Esophagus squamous epithelium (tissue), 4 donors: ENCODE results near the gene TBC1D1.

Experiments
- POLR2A ChIP-seq, 4 donors: fragments of 450-650 bp; IDR thresholded peaks; one replicate each; pipeline ENCODE4 v1.6.1; 2017; ENCODE audit warnings: antibody characterized with exemption in 4 of 4, mild to moderate bottlenecking in 4 of 4, moderate library complexity in 3 of 4
- TF ChIP-seq, protein P1 (sequence below), 6 experiments: fragments of 450-650 bp in 4 of 6; fragments of 200-600 bp in 2 of 6; sonication (generic) in 2 of 6; IDR thresholded peaks; one replicate each; pipeline ENCODE4 v1.5.1; 2016 to 2019; ENCODE audit warnings: antibody characterized with exemption in 6 of 6, mild to moderate bottlenecking in 4 of 6, moderate library complexity in 4 of 6

DNA sequence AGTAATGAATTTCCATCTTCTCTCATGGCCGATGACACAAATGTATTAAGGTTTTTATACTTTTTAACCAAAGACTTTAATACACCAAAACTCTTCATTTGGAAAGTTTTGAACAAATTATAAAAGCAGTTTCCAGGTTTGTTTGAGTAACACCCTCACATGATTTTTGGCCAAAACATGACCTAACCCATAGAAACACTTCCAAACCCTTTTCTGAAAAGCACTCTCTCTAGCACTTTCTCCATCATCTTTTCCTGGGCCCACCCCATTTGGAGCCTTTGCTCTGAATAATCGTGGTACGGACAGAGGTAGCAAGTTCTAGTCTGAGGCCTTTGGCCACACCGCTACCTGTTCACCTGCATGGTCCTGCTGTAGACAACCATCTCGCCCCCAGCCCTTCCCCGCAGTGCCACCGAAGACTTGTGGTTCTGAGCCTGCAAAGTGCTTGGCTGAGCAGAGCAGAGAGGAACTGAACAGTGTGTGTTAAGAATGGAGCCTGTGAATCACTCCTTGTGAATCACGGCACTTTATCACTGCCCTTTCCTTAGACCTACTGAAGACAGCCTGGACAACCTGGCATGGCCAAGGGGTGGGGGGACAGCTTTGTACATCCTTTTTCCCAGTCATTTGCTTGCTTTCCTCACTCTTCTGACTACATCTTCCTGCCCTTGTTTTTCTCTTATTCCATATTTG lies 251.1 kb downstream of the TBC1D1 start:
- TF ChIP-seq POLR2A (IDR thresholded peaks at IDR 0.05), result no peak
- TF ChIP-seq, protein P1, sequence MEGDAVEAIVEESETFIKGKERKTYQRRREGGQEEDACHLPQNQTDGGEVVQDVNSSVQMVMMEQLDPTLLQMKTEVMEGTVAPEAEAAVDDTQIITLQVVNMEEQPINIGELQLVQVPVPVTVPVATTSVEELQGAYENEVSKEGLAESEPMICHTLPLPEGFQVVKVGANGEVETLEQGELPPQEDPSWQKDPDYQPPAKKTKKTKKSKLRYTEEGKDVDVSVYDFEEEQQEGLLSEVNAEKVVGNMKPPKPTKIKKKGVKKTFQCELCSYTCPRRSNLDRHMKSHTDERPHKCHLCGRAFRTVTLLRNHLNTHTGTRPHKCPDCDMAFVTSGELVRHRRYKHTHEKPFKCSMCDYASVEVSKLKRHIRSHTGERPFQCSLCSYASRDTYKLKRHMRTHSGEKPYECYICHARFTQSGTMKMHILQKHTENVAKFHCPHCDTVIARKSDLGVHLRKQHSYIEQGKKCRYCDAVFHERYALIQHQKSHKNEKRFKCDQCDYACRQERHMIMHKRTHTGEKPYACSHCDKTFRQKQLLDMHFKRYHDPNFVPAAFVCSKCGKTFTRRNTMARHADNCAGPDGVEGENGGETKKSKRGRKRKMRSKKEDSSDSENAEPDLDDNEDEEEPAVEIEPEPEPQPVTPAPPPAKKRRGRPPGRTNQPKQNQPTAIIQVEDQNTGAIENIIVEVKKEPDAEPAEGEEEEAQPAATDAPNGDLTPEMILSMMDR (IDR thresholded peaks at IDR 0.05), result no peak
